Thoracic aorta (tissue), 2 donors: Measurements from ENCODE around the gene MEGF9. TPM values are rescaled to one million over a fixed set of nuclear protein-coding genes. Genes with fewer than 3 reads are reported as not detected.

Source experiments
- ATAC-seq: fragments of 150-250 bp; one replicate; pipeline ENCODE4 v1.8.0; 2017; ENCODE audit warnings: low read depth; ENCODE audit not compliant: insufficient number of reproducible peaks, low FRiP score
- DNase-seq: peaks from one replicate; pipeline ENCODE4 v3.0.0-alpha.2; 2020; ENCODE audit warnings: low spot score
- H3K27ac ChIP-seq, 2 donors: fragments of 200-600 bp; sonication (generic); 1 replicate in 1 of 2; 2 replicates in 1 of 2; pipeline ENCODE4 v1.5.1; 2016; ENCODE audit warnings: mild to moderate bottlenecking in 2 of 2, moderate library complexity in 2 of 2
- H3K27me3 ChIP-seq: fragments of 200-600 bp; sonication (generic); replicated peaks from 2 replicates; pipeline ENCODE4 v1.6.0; 2016; ENCODE audit warnings: mild to moderate bottlenecking; ENCODE audit not compliant: insufficient read depth
- H3K36me3 ChIP-seq: fragments of 200-600 bp; sonication (generic); one replicate; pipeline ENCODE4 v1.5.1; 2016
- H3K4me1 ChIP-seq, 2 donors: fragments of 200-600 bp; sonication (generic); 1 replicate in 1 of 2; 2 replicates in 1 of 2; pipeline versions ENCODE4 v1.5.1 to v1.6.0; 2016; ENCODE audit warnings: low read depth in 2 of 2, mild to moderate bottlenecking in 1 of 2; ENCODE audit not compliant: control insufficient read depth in 1 of 2
- H3K4me3 ChIP-seq: fragments of 200-600 bp; sonication (generic); 2 replicates; pipeline ENCODE4 v1.5.1; 2016; ENCODE audit warnings: mild to moderate bottlenecking
- H3K9me3 ChIP-seq: fragments of 200-600 bp; sonication (generic); 2 replicates; pipeline ENCODE4 v1.5.1; 2016
- CTCF ChIP-seq: fragments of 200-600 bp; sonication (generic); IDR thresholded peaks from one replicate; pipeline ENCODE4 v1.5.1; 2019; ENCODE audit warnings: antibody characterized with exemption
- total RNA-seq, 2 donors: library from RNA; depleted of rRNA; stranded (reverse); fragments of >200 nt; gene quantifications; one replicate each; pipeline versions ENCODE4 v1.1.0 to v1.2.3, GENCODE V29; 2016

Gene MEGF9
- total RNA-seq, 2 donors from 2014 or later, result 19.2 to 27.3 TPM

- Histone ChIP-seq H3K27me3 (no peaks in the 10 kb centered on the region), H3K9me3 (no peaks in the 10 kb centered on the region), H3K4me1 (peaks cover 8 to 30% of the 10 kb centered on the region in 2 donors), H3K36me3 (no peaks in the 10 kb centered on the region), H3K27ac (no peak overlapping the region), H3K4me3 (no peak overlapping the region)
- ATAC-seq (no peak), DNase-seq (no peak)
- TF ChIP-seq CTCF, result no peak
Measured at GRCh38 chr9:120716483-120716882, 2.2 kb upstream of the MEGF9 start.

- ATAC-seq, result no peak
- no peak overlapping the region for H3K27ac ChIP-seq
Measured at GRCh38 chr9:120715389-120715924, 1.2 kb upstream of the MEGF9 start.

GRCh38 chr9:120714846-120715388 is 647 bp upstream of the MEGF9 start:
- Histone ChIP-seq H3K27ac (peak overlapping the region; percentile 25 to 72), H3K36me3 (no peaks in the 10 kb centered on the region), H3K9me3 (no peaks in the 10 kb centered on the region), H3K4me1 (peaks cover 8 to 41% of the 10 kb centered on the region in 2 donors), H3K27me3 (no peaks in the 10 kb centered on the region), H3K4me3 (peak overlapping the region; percentile 85)
- no peak for ATAC-seq
- TF ChIP-seq CTCF, result no peak
- no peak for DNase-seq

More at GRCh38 chr9:120715389-120715924, 1.2 kb upstream of the MEGF9 start:
- TF ChIP-seq CTCF, result no peak
- H3K4me1 ChIP-seq, result peaks cover 8 to 39% of the 10 kb centered on the region in 2 donors
- H3K27me3 ChIP-seq, result no peaks in the 10 kb centered on the region
- no peaks in the 10 kb centered on the region for H3K36me3 ChIP-seq
- H3K9me3 ChIP-seq, result no peaks in the 10 kb centered on the region
- no peak overlapping the region for H3K4me3 ChIP-seq
- no peak for DNase-seq

GRCh38 chr9:120713257-120714087 is 798 bp downstream of the MEGF9 start:
- no peak for DNase-seq

More at GRCh38 chr9:120713257-120714087, 798 bp downstream of the MEGF9 start:
- H3K36me3 ChIP-seq, result no peaks in the 10 kb centered on the region
- H3K4me1 ChIP-seq, result peaks cover 11 to 50% of the 10 kb centered on the region in 2 donors
- no peaks in the 10 kb centered on the region for H3K27me3 ChIP-seq
- peak overlapping the region; percentile 85 for H3K4me3 ChIP-seq
- no peak for ATAC-seq
- TF ChIP-seq CTCF, result peak; percentile 54
- H3K27ac ChIP-seq, result peak overlapping the region; percentile 48 to 72
- no peaks in the 10 kb centered on the region for H3K9me3 ChIP-seq
